Panc1 (cell line): Measurements from ENCODE around the gene CDK5RAP2. TPM values are rescaled to one million over a fixed set of nuclear protein-coding genes. Genes with fewer than 3 reads are reported as not detected.

ENCODE experiments used
- ATAC-seq: fragments of 200-7000 bp; cut with Tn5 transposase; 2 replicates; pipeline ENCODE4 v1.9.1; 2020; ENCODE audit warnings: mild to moderate bottlenecking, moderate library complexity
- BruUV-seq: library from RNA; stranded (reverse); fragments of 400-500 nt; replicated peaks from 2 replicates; lab custom pipeline; 2021; lab: Mats Ljungman, UMichigan
- CTCF ChIA-PET: fragments of 300-600 bp; sonication (Branson Sonifier 250); formaldehyde crosslinking; loops from one replicate; lab custom pipeline; 2022; ENCODE audit warnings: antibody characterized with exemption; lab: Charles Lee
- POLR2A ChIA-PET: fragments of 300-600 bp; sonication (Branson Sonifier 250); formaldehyde crosslinking; loops from one replicate; lab custom pipeline; 2022; ENCODE audit warnings: antibody characterized with exemption; lab: Charles Lee
- DNase-seq: peaks from one replicate; pipeline ENCODE4 v3.0.0-alpha.2; 2010; ENCODE audit warnings: low read depth, low spot score
- H3K27ac ChIP-seq: 2 replicates; pipeline ENCODE4 v1.5.1; 2011; ENCODE audit warnings: mild to moderate bottlenecking, low read length, inconsistent platforms
- H3K27me3 ChIP-seq: fragments of 200-500 bp; sonication (Bioruptor generic); 2 replicates; pipeline ENCODE4 v1.6.0; 2014; ENCODE audit warnings: low read length, inconsistent platforms; ENCODE audit not compliant: control insufficient read depth, insufficient read depth
- H3K36me3 ChIP-seq: fragments of 200-500 bp; sonication (Bioruptor generic); 2 replicates; pipeline ENCODE4 v1.5.1; 2014; ENCODE audit warnings: inconsistent platforms, mild to moderate bottlenecking, low read length, moderate library complexity; ENCODE audit not compliant: control insufficient read depth, insufficient read depth
- H3K4me1 ChIP-seq: 2 replicates; pipeline ENCODE4 v1.5.1; 2011; ENCODE audit warnings: inconsistent platforms, mild to moderate bottlenecking, low read length, moderate library complexity; ENCODE audit not compliant: control insufficient read depth, insufficient read depth
- H3K4me3 ChIP-seq, 2 experiments: 2 replicates each; pipeline ENCODE4 v1.5.1; 2011 to 2012; ENCODE audit warnings: low read depth in 2 of 2, low read length in 2 of 2, mild to moderate bottlenecking in 2 of 2, inconsistent platforms in 1 of 2, moderate library complexity in 1 of 2
- H3K9me3 ChIP-seq: fragments of 200-500 bp; sonication (Bioruptor generic); 2 replicates; pipeline ENCODE4 v1.5.1; 2014; ENCODE audit warnings: low read depth, mild to moderate bottlenecking, inconsistent platforms, low read length, moderate library complexity; ENCODE audit not compliant: control insufficient read depth, insufficient read depth
- CTCF ChIP-seq: fragments of 450-650 bp; IDR thresholded peaks from 2 replicates; pipeline ENCODE4 v1.5.1; 2017; ENCODE audit warnings: mild to moderate bottlenecking
- POLR2AphosphoS5 ChIP-seq: IDR thresholded peaks from 2 replicates; pipeline ENCODE4 v1.6.1; 2012; ENCODE audit warnings: mild to moderate bottlenecking, low read depth, low read length, moderate library complexity
- REST ChIP-seq, 2 experiments: IDR thresholded peaks; 2 replicates each; pipeline ENCODE4 v1.6.1; 2011 to 2012; ENCODE audit warnings: low read depth in 2 of 2, control low read depth in 1 of 2, low read length in 1 of 2, mild to moderate bottlenecking in 1 of 2, moderate library complexity in 1 of 2; ENCODE audit not compliant: insufficient read depth in 1 of 2
- SIN3A ChIP-seq: IDR thresholded peaks from 2 replicates; pipeline ENCODE4 v1.6.1; 2012; ENCODE audit warnings: low read depth, mild to moderate bottlenecking, low read length, moderate library complexity, borderline replicate concordance; ENCODE audit not compliant: insufficient read depth
- TCF7L2 ChIP-seq: IDR thresholded peaks from 2 replicates; pipeline ENCODE4 v1.6.1; 2011; ENCODE audit warnings: mild to moderate bottlenecking, low read depth, low read length, inconsistent platforms
- in situ Hi-C: cut with HindIII; loops from 2 replicates; pipeline ENCODE4 v1.10.0; 2016; ENCODE audit warnings: low sequenced_read_pairs, low pct_unique_long_range_greater_than_20kb
- intact Hi-C: fragments of 100-400 bp; cut with micrococcal nuclease; formaldehyde crosslinking; loops from one replicate; pipeline ENCODE4 v1.10.0; 2022; ENCODE audit not compliant: unreplicated experiment
- total RNA-seq: library from RNA; stranded (reverse); gene quantifications from one replicate; pipeline ENCODE4 v1.2.1, GENCODE V29; 2021; ENCODE audit not compliant: unreplicated experiment

Gene CDK5RAP2
- total RNA-seq, 1 experiment from 2014 or later, result 47.7 TPM

DNA sequence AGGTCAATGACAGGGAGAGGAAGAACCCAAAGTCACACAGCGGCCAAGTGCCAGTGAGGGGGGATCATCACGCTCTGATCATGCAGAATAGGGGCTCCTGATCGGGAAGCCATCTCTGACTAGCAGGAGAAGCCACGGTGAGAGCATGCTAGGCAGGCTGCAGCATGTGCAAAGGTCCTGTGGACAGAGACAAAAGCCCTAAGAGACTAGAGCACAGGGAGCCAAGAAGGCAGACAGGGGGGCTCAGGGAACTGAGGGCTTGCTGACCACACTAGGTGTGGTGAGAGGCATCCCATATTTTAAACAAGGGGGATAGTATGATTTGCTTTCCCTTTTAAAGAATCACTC lies 195.1 kb downstream of the CDK5RAP2 start:
- H3K4me3 ChIP-seq, result no peak overlapping the region
- no peaks in the 10 kb centered on the region for H3K36me3 ChIP-seq
- CTCF ChIA-PET, result no interaction called here
- no peak overlapping the region for H3K27ac ChIP-seq
- POLR2A ChIA-PET, result no interaction called here
- intact Hi-C loops (no loop called here), in situ Hi-C loops (no loop called here)
- no peaks in the 10 kb centered on the region for H3K9me3 ChIP-seq
- ATAC-seq (no peak), DNase-seq (no peak)
- H3K4me1 ChIP-seq, result no peaks in the 10 kb centered on the region
- no TSS peak for BruUV-seq
- no peaks in the 10 kb centered on the region for H3K27me3 ChIP-seq
- TF ChIP-seq CTCF (no peak), POLR2AphosphoS5 (no peak), SIN3A (no peak), TCF7L2 (no peak), REST (IDR thresholded peaks at IDR 0.05; ENCODE audit: insufficient read depth in 1 of 2, low read depth in 2 of 2, low read length in 1 of 2) (no peak)

DNA sequence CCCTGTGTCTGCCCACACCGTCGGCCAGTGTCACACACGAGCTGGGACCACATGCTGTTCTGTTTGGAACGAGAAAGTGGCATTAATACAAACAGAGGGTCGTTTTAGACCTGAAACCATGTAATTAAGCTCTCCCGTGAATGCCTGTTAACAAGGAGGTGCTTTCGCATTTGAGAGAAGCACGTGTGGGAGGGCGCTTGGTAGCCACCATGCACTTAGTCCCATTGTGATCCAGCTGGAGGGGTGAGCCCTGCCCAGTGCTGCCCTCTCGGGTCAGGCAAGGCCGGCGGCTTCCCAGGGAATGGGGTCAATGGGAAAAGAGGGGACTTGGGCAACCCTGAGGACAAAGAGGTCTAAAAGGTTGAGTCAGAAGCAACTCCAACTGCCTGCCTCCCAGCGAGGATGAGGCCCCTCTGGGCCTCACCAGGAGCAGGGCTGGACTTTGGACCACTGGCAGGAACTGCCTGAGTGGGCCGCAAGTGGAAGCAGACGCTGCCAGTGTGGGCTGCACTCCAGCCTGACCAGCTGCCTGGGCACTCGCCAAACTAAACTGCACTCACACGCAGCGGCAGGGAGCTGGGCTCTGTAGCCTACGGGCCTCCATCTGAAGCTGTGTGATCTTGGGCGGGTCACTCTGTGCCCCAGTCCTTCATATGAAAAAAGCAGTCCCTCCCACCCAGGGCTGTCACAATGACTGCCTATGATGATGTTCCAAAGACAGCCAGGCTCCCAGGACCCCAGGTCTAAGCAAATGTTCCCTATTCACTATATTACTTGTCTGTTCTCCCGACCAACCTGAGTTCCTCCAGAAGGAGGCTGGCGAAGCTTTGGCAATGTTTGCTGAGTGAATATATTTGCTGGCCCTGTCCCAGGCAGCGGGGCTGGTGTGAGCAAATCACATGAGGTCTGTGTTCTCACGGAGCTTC lies 195.7 kb downstream of the CDK5RAP2 start:
- CTCF ChIA-PET, result no interaction called here
- TF ChIP-seq REST (IDR thresholded peaks at IDR 0.05; ENCODE audit: insufficient read depth in 1 of 2, low read depth in 2 of 2, low read length in 1 of 2) (no peak), CTCF (no peak), SIN3A (no peak), TCF7L2 (no peak), POLR2AphosphoS5 (no peak)
- Histone ChIP-seq H3K36me3 (no peaks in the 10 kb centered on the region), H3K27me3 (no peaks in the 10 kb centered on the region), H3K9me3 (no peaks in the 10 kb centered on the region), H3K4me3 (no peak overlapping the region), H3K4me1 (no peaks in the 10 kb centered on the region), H3K27ac (no peak overlapping the region)
- in situ Hi-C loops (no loop called here), intact Hi-C loops (no loop called here)
- no peak; the same call in 1 of the 2 replicates for ATAC-seq
- POLR2A ChIA-PET, result no interaction called here
- no TSS peak for BruUV-seq
- DNase-seq, result no peak
